ENCODE measurements around the gene ANAPC2. TPM values are rescaled to one million over a fixed set of nuclear protein-coding genes. Genes with fewer than 3 reads are reported as not detected.

ANAPC2 gene
- total and polyA plus RNA-seq, 4 donors, result 31.9 to 60.9 (median 41.1) TPM

DNA sequence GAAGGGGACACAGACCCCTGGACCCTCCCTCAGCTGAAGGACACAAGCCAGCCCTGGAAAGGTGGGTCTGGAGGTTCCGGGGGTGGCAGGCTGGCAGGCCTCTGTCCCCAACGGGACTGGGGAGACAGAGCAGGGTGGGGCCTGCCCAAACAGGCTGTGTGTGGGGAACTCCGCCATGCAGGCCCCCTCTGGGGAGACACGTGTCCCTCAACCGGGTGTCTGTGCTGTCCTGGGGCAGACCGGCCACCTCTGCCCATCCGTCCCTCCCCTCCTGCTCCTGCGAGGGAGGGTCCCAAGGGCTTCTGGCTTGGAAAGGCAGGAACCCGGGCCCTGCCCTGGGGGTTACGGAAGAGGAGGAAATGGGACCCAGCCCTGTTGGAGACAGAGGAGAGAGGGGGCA lies 43.7 kb upstream of the ANAPC2 start:
- 69 to 85% methylated on average over 10 of the region's 10 CpGs for WGBS, 2 donors
- Histone ChIP-seq H3K4me1 (ENCODE audit: control insufficient read depth in 5 of 5, insufficient read depth in 5 of 5, low read length in 5 of 5) (peaks cover 0 to 13% (median 7%) of the 10 kb centered on the region in 5 donors), H3K36me3 (ENCODE audit: control insufficient read depth in 4 of 4, insufficient read depth in 4 of 4, low read length in 4 of 4) (no peaks in the 10 kb centered on the region), H3K27ac (ENCODE audit: low read depth in 1 of 2, low read length in 1 of 2) (no peak overlapping the region), H3K4me3 (no peak overlapping the region), H3K9me3 (ENCODE audit: control insufficient read depth in 4 of 4, insufficient read depth in 3 of 4, low read length in 3 of 4) (peaks cover 0 to 3% (median 0%) of the 10 kb centered on the region in 4 donors), H3K9ac (ENCODE audit: insufficient read depth in 1 of 2, low read length in 2 of 2) (no peak overlapping the region), H3K27me3 (ENCODE audit: control insufficient read depth in 3 of 3, insufficient read depth in 3 of 3, low read length in 2 of 3) (peaks cover 0 to 6% (median 0%) of the 10 kb centered on the region in 3 donors)
- DNase-seq (no peak), ATAC-seq (ENCODE audit: insufficient read depth, low FRiP score) (no peak)
- no peak for TF ChIP-seq CTCF (IDR thresholded peaks at IDR 0.05; ENCODE audit: control extremely low read depth, extremely low read depth)

DNA sequence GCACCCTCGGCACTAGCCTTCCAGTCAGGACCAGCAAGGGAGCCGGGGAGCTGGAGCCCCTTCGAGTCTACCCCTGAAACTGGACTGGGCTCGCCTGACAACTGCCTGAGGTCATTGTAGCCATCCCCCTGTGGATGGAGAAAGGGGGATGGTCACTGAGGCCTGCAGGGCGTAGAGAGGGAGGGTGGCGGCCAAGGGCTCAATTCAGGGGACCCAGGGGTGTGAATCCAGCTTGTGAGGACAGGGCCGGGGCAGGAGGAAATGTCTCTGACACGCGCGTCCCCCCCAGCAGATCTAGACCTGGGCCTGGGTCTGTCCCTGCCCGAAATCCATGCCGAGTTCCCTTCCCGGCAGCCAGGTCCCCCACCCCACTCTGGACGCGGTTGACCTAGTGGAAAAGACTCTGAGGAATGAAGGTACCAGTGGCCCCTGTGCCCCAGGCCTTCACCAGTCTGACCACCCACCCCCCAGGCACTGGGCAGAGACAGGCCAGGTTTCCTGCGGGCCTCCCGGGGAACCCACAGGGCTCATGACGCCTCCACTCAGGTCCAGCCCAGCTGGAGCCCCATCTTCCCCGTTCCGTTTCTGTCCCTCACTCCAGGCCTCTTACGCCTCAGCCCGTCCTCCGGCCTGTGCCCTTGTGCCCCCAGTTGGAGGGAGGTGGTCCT lies 43.1 kb upstream of the ANAPC2 start:
- Histone ChIP-seq H3K9me3 (ENCODE audit: control insufficient read depth in 4 of 4, insufficient read depth in 3 of 4, low read length in 3 of 4) (peaks cover 0 to 3% (median 0%) of the 10 kb centered on the region in 4 donors), H3K4me1 (ENCODE audit: control insufficient read depth in 5 of 5, insufficient read depth in 5 of 5, low read length in 5 of 5) (peaks cover 0 to 7% (median 6%) of the 10 kb centered on the region in 5 donors), H3K4me3 (no peak overlapping the region), H3K9ac (ENCODE audit: insufficient read depth in 1 of 2, low read length in 2 of 2) (no peak overlapping the region), H3K27ac (ENCODE audit: low read depth in 1 of 2, low read length in 1 of 2) (no peak overlapping the region), H3K36me3 (ENCODE audit: control insufficient read depth in 4 of 4, insufficient read depth in 4 of 4, low read length in 4 of 4) (no peaks in the 10 kb centered on the region), H3K27me3 (ENCODE audit: control insufficient read depth in 3 of 3, insufficient read depth in 3 of 3, low read length in 2 of 3) (peaks cover 0 to 6% (median 0%) of the 10 kb centered on the region in 3 donors)
- 87 to 88% methylated on average over 23 of the region's 23 CpGs for WGBS, 2 donors
- no peak for ATAC-seq (ENCODE audit: insufficient read depth, low FRiP score)
- no peak for DNase-seq
- no peak for TF ChIP-seq CTCF (IDR thresholded peaks at IDR 0.05; ENCODE audit: control extremely low read depth, extremely low read depth)

- no peak within 1 kb of the TSS for H3K27ac ChIP-seq (ENCODE audit: low read depth in 1 of 2, low read length in 1 of 2)
- ATAC-seq (ENCODE audit: insufficient read depth, low FRiP score) (no peak), DNase-seq (no peak)
- no peak within 1 kb of the TSS for H3K4me3 ChIP-seq
- no peak within 1 kb of the TSS for H3K9ac ChIP-seq (ENCODE audit: insufficient read depth in 1 of 2, low read length in 2 of 2)
- H3K4me1 ChIP-seq (ENCODE audit: control insufficient read depth in 5 of 5, insufficient read depth in 5 of 5, low read length in 5 of 5), result peaks cover 0 to 4% (median under 1%) of the 10 kb centered on the region in 5 donors
- peaks cover 0 to 6% (median 0%) of the 10 kb centered on the region in 3 donors for H3K27me3 ChIP-seq (ENCODE audit: control insufficient read depth in 3 of 3, insufficient read depth in 3 of 3, low read length in 2 of 3)
- 76 to 84% methylated on average over 14 of the region's 14 CpGs for WGBS, 2 donors
- TF ChIP-seq CTCF (IDR thresholded peaks at IDR 0.05; ENCODE audit: control extremely low read depth, extremely low read depth), result no peak
- no peaks in the 10 kb centered on the region for H3K36me3 ChIP-seq (ENCODE audit: control insufficient read depth in 4 of 4, insufficient read depth in 4 of 4, low read length in 4 of 4)
- H3K9me3 ChIP-seq (ENCODE audit: control insufficient read depth in 4 of 4, insufficient read depth in 3 of 4, low read length in 3 of 4), result peaks cover 0 to 3% (median 0%) of the 10 kb centered on the region in 4 donors
Measured at GRCh38 chr9:137230705-137231371, 42.5 kb upstream of the ANAPC2 start, which contains the start of gene SLC34A3. SLC34A3 (plus strand) TSS chr9:137230901; CDS start chr9:137231703, 802 bp downstream.
